Measurements from ENCODE around the gene HP.
"Not testable (repeated sequence)": the region's sequence is repeated elsewhere in the genome, so short reads cannot be mapped to it uniquely, and the experiment has no call there.

HP gene

GRCh38 chr16:72043058-72043457 lies 11.2 kb upstream of the HP start:
- no peak for DNase-seq (ENCODE audit: low read depth in 1 of 2, low spot score in 1 of 2)

GRCh38 chr16:72043539-72043938 lies 10.8 kb upstream of the HP start:
- DNase-seq (ENCODE audit: low read depth in 1 of 2, low spot score in 1 of 2): no peak

GRCh38 chr16:72044296-72044695 lies 10.0 kb upstream of the HP start:
- no peak for DNase-seq (ENCODE audit: low read depth in 1 of 2, low spot score in 1 of 2)

- no peak for DNase-seq (ENCODE audit: low read depth in 1 of 2, low spot score in 1 of 2)
Observed at GRCh38 chr16:72044825-72045359, 9.4 kb upstream of the HP start.

- no peak for DNase-seq (ENCODE audit: low read depth in 1 of 2, low spot score in 1 of 2)
Observed at GRCh38 chr16:72049110-72049509, 5.2 kb upstream of the HP start.

GRCh38 chr16:72050769-72051464 lies 3.4 kb upstream of the HP start:
- DNase-seq (ENCODE audit: low read depth in 1 of 2, low spot score in 1 of 2): no peak

GRCh38 chr16:72051818-72052217 lies 2.5 kb upstream of the HP start:
- DNase-seq (ENCODE audit: low read depth in 1 of 2, low spot score in 1 of 2): no peak

GRCh38 chr16:72055911-72056310 lies 1.6 kb downstream of the HP start:
- no peak for DNase-seq (ENCODE audit: low read depth in 1 of 2, low spot score in 1 of 2)

- DNase-seq (ENCODE audit: low read depth in 1 of 2, low spot score in 1 of 2): not testable (repeated sequence)
Observed at GRCh38 chr16:72057313-72057712, 3.0 kb downstream of the HP start.

- not testable (repeated sequence) for DNase-seq (ENCODE audit: low read depth in 1 of 2, low spot score in 1 of 2)
Observed at GRCh38 chr16:72059060-72059459, 4.8 kb downstream of the HP start.

GRCh38 chr16:72060405-72060804 lies 6.1 kb downstream of the HP start:
- no peak for DNase-seq (ENCODE audit: low read depth in 1 of 2, low spot score in 1 of 2)

- DNase-seq (ENCODE audit: low read depth in 1 of 2, low spot score in 1 of 2): no peak
Observed at GRCh38 chr16:72061564-72061963, 7.3 kb downstream of the HP start.

- DNase-seq (ENCODE audit: low read depth in 1 of 2, low spot score in 1 of 2): no peak
Observed at GRCh38 chr16:72064361-72064894, 10.1 kb downstream of the HP start.

- DNase-seq (ENCODE audit: low read depth in 1 of 2, low spot score in 1 of 2): no peak
Observed at GRCh38 chr16:72066747-72067146, 12.4 kb downstream of the HP start.

- DNase-seq (ENCODE audit: low read depth in 1 of 2, low spot score in 1 of 2): no peak
Observed at GRCh38 chr16:72068930-72069329, 14.6 kb downstream of the HP start.

- DNase-seq (ENCODE audit: low read depth in 1 of 2, low spot score in 1 of 2): no peak
Observed at GRCh38 chr16:72072514-72073342, 18.4 kb downstream of the HP start.

GRCh38 chr16:72073560-72074230 lies 19.4 kb downstream of the HP start:
- no peak for DNase-seq (ENCODE audit: low read depth in 1 of 2, low spot score in 1 of 2)

GRCh38 chr16:72075067-72075466 lies 20.8 kb downstream of the HP start:
- DNase-seq (ENCODE audit: low read depth in 1 of 2, low spot score in 1 of 2): not testable (repeated sequence)

GRCh38 chr16:72076991-72077706 lies 22.8 kb downstream of the HP start:
- DNase-seq (ENCODE audit: low read depth in 1 of 2, low spot score in 1 of 2): not testable (repeated sequence)

- no peak for DNase-seq (ENCODE audit: low read depth in 1 of 2, low spot score in 1 of 2)
Observed at GRCh38 chr16:72083778-72084404, 29.6 kb downstream of the HP start.

All from stimulated activated CD4-positive, alpha-beta T cell treated with anti-CD3 and anti-CD28 coated beads, Interleukin-15, amount 100 ng/mL, for 1 hour (primary cell).